GM18508 (cell line): ENCODE results near the gene SDCBP2.

ENCODE experiments used
- ATAC-seq: cut with Tn5 transposase; IDR thresholded peaks from one replicate; pipeline ENCODE4 v1.9.1; 2021; ENCODE audit warnings: moderate number of reproducible peaks; ENCODE audit not compliant: insufficient read depth, unreplicated experiment

SDCBP2 gene

DNA sequence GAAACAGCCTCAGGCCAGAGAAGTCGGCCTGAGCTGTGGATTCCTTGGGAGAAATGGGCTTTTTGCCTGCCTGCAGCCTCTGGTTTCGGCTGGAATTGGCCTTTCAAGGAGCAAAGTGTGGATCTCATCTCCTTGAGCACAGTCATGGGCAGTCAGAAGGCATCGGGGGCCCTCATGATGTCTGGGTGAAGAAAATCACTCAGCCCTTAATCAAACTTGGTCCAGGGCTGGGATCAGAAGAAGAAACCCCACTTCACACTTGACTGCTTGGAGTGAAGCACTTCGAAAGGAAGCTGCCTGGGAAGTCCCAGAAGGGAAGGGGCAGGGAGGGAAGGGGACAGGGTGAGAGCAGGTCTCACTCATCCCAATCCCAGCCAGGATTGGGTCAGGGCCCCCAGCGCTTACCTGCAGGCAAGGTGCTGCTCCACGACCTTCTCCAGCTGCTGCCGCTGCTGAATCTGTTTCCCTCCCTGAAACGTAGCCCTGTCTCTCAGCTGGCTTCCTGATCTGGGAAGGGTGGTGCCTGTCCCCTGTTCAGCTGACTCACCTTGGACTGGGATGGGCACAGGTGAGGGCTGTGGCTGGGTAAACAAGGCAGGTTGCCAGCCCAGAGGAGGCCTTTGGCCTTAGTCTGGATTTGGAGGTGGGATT is at the start of gene SDCBP2:
TSS of gene SDCBP2 (minus strand) at position 460 of the 651 bp plus-strand sequence. CDS start 8,723 bp downstream, outside the sequence.
- ATAC-seq = no peak

GRCh38 chr20:1378735-1379125 is 49.8 kb upstream of the SDCBP2 start:
- no peak for ATAC-seq

DNA sequence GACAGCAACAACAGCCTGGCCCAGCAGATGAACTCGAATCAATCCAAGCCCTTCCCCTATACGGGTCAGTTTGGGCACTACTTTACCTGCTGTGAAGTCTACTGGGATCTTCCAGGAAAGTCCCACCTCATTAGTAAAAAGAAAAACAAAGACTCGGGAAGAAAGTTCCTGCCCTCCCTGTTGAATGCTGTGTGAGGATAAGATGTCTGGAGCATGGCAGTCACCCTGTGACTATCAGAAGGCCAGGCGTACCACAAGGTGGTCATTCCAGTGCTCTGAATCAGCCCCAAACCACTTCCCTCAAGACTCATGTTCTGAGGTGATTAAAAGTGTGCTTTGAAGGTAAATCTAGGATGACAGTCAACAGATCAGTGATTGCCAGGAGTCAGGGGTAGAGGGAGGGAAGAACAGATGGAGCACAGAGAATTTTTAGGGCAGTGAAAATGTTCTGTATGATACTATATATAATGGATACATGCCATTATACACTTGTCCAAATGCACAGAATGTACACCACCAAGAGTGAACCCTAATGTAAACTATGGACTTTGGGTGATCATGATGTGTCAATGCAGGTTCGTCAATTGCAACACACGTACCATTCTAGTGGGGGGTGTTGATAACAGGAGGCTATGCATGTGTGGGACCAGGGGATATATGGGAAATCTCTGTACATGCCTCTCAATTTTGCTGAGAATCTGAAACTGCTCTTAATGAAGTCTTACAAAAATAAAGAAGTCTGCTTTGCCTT is 49.2 kb upstream of the SDCBP2 start:
- no peak for ATAC-seq

DNA sequence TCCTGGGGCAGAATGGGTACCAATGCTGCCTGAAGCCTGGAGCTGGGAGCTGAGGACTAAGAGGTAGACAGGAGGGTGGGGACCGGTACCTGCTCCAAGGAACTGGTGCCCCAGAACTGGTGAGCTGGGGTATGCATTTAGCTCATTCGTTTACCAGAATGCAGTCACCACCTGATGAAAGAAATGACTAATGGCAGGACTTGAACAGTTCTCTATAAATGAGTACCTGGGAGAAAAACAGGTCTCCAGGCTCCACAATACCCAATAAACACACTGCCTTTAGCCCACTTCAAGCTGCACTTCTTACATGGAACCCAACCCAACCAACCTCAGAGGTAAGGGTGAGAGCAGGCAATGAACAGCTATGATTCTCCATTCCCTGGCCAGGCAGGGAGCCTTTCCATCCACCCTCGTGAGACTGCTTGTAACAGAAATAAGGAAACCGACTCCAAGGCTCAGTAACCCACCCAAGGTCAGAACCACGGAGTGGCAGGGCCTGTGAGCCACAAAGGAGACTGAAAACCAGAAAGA is 48.5 kb upstream of the SDCBP2 start:
- no peak for ATAC-seq

- no peak for ATAC-seq
Observed at GRCh38 chr20:1376408-1377270, 47.7 kb upstream of the SDCBP2 start.

- no peak for ATAC-seq
Observed at GRCh38 chr20:1376007-1376406, 47.1 kb upstream of the SDCBP2 start.

GRCh38 chr20:1375515-1375914 is 46.6 kb upstream of the SDCBP2 start:
- ATAC-seq = no peak

GRCh38 chr20:1374246-1374645 is 45.3 kb upstream of the SDCBP2 start:
- no peak for ATAC-seq

- no peak for ATAC-seq
Observed at GRCh38 chr20:1373614-1374013, 44.7 kb upstream of the SDCBP2 start.

- no peak for ATAC-seq
Observed at GRCh38 chr20:1373036-1373435, 44.1 kb upstream of the SDCBP2 start.

- no peak for ATAC-seq
Observed at GRCh38 chr20:1371830-1372539, 43.0 kb upstream of the SDCBP2 start.

DNA sequence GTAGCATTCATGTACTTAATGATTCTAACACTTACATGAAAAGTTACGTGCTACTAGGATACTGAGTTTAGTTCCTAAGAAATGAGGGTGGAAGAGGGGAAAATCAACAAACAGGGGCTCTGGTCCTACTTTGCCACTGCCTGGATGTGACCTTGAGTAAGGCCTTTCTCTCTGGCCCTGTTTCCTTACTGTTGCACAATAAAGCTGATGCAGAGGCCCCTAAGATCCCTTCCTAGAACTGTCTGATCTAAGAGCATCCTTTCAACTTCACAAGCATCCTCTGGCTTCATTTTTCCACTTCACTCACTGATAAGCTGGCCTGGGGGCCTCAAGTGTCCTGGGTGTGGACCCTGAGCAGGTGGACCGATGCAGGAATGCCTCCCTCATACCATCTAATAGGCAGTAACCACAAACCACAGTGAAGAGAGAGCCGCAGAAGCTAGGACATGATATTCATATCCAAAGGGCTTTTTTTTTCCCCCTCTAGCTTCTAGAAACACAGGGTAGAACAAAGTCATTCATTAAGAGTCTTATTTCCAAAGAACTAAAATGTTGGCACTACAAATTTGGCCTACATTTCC is 42.4 kb upstream of the SDCBP2 start:
- no peak for ATAC-seq

DNA sequence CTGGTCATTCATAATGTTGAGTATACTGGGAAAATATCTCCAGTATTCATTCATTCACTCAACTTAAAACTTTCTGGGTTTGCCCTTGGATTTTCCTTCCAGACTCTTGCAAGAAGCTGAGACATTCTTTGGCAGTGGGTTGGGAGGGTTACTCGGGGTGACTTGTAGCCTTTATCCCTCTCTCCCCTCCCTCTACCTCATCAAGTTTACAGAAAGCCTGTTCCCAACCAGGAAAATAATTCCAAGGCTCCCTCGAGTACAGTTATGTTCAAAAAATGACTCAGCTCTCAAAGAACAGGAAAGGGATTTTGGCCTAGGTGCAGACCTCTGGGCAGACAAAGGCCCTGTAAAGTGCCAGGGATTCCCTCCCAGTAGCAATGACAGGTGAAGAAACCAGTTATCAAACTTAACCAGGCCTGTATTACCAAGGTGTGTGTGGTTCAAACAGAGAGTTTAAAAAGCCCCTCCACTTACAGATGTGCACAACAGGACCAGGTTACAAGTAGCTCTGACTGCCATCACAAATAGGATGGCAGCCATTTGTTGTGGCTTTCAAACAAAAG is 41.7 kb upstream of the SDCBP2 start:
- no peak for ATAC-seq

DNA sequence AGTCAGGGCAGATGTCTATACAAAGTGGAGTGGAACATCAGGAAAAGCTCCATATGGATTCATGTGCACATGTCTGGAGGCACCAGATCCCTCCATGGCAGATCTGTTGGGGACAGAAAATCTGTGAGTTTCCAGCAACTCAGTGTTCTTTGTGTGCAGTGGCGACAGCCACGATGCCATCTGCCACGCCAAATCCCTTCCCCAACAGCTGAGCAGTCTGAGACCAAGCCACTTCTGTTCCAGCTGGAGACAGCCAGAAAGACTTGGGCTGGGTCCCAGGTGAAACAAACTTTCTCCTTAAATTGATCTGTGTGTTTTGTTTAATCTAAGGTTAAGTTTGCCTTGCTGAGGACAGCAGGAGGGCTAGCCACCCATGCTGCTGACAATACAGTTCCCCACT is 41.0 kb upstream of the SDCBP2 start:
- no peak for ATAC-seq

DNA sequence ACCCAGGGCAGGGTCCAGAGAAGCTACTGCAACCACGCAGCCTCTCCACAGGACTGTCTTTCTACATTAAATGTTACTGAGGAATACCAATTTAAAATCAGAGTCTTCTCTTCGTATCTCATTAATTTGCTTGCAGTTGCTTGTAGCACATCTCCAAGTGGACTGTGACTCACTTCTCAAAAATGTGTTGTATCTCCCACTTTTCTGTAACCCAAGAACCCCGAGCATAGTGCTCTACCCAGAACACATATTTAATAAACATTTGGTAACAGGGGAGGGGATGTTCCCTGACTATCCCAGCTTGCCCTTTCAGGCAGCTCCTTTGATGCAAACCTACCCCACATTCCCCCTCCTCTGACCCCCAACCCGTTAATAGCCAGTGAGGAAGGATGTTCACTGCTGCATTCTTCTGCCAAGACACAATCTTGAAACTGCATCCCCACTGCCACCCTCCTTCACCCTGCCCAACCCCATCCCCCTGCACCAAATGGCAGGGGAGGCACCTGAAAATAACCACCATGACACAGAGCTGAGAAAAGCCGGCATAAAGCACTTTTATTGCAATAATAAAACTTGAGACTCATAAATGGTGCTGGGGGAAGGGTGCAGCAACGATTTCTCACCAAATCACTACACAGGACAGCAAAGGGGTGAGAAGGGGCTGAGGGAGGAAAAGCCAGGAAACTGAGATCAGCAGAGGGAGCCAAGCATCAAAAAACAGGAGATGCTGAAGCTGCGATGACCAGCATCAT is 39.7 kb upstream of the SDCBP2 start:
- ATAC-seq = no peak

GRCh38 chr20:1367479-1367878 is 38.5 kb upstream of the SDCBP2 start:
- no peak for ATAC-seq

GRCh38 chr20:1364106-1364505 is 35.2 kb upstream of the SDCBP2 start:
- ATAC-seq = no peak

DNA sequence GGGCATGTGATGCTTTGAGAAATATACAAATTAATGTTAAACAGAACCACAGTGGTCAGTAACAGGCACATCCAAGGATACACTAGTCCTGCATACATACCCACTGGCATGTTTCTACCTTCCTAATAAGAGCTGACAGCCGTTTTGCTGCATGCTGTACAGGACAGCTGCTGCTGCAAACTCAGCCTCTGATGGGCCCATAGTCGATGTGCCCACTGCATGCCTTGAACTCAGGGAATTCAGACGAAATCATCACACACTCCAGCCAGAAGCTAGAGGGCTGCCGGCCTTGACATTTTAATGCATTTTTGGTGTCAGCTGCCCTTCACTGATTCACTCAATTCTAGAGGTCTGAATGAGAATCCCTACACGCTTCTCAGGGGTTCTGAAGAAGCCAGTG is 34.6 kb upstream of the SDCBP2 start:
- no peak for ATAC-seq

DNA sequence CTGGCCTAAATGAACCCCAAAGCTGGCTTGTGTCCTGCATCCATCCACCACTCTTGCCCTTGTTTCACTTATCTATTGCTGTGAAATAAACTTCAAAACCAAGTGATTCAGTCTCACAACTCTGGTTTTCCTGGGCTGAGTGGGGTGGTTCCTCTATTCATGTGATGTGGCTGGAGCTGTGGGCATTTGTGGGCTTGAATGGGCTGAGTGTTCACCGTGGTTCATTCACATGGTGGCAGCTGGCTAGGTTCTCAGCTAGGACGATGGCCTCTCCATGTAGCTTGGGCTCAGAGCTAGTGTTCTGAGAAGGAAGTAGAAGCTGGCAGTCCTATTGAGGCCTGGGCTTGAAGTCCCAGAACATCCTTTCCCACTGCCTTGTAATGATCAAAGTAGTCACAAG is 33.5 kb upstream of the SDCBP2 start:
- no peak for ATAC-seq
